GM21423 (cell line): ENCODE data around the gene KCNJ18.
"Not testable (repeated sequence)": the region's sequence is repeated elsewhere in the genome, so short reads cannot be mapped to it uniquely, and the experiment has no call there.

Source experiments
- ATAC-seq: cut with Tn5 transposase; IDR thresholded peaks from one replicate; pipeline ENCODE4 v1.9.1; 2021; ENCODE audit warnings: mild to moderate bottlenecking, moderate library complexity; ENCODE audit not compliant: unreplicated experiment

Gene KCNJ18

DNA sequence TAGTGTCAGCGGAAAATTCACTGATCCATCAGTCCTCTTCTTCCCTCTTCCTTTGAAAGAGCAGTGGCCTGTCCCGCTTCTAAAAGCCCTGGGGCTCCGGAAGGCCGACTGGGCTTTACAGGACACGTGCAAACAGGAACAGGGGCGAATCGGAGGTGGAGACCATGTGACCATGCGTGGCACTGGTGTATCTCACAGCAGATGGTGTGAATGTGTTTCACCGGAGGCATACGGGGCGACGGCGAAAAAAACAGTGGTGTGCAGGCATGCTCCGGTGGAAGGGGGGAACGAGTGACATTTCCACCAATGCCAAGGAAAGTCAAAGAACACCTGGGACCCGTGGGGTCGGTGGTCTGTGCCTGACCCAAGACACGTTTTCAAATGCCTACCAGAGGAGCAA lies 8.4 kb upstream of the KCNJ18 start:
- ATAC-seq = not testable (repeated sequence)

DNA sequence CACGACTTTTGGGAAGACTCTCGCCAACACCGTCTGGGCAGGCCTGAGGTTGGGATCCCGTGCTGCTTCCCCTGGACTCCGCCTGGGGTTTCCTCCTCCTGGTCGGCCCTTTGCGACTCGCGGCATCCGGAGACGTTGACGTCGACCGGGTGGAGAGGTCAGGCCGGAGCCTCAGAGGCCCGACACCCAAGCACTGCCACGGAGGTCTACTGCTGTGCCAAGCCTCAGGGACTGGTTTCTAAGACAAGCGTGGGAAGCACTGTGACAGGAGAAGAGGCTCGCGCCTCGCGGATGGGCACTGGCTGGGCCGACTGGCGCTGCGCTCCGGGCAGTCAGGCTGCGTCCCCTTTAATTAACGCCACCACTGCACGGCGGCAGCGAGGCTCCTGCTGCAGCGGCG lies 7.9 kb upstream of the KCNJ18 start:
- not testable (repeated sequence) for ATAC-seq

DNA sequence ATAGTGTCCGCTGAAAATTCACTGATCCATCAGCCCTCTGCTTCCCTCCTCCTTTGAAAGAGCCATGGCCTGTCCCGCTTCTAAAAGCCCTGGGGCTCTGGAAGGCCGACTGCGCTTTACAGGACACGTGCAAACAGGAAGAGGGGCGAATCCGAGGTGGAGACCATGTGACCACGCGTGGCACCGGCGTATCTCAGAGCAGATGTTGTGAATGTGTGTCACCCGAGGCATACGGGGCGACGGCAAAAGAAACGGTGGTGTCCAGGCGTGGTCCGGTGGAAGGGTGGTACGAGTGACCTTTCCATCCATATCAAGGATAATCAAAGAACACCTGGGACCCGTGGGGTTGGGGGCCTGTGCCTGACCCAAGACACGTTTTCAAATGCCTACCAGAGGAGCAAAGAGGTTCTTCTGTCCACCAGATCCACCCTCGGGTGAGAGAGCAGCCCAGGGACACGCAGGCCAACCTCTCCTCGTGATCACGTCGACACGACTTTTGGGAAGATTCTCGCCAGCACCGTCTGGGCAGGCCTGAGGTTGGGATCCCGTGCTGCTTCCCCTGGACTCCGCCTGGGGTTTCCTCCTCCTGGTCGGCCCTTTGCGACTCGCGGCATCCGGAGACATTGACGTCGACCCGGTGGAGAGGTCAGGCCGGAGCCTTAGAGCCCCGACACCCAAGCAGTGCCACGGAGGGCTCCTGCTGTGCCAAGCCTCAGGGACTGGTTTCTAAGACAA lies 7.1 kb upstream of the KCNJ18 start:
- not testable (repeated sequence) for ATAC-seq

DNA sequence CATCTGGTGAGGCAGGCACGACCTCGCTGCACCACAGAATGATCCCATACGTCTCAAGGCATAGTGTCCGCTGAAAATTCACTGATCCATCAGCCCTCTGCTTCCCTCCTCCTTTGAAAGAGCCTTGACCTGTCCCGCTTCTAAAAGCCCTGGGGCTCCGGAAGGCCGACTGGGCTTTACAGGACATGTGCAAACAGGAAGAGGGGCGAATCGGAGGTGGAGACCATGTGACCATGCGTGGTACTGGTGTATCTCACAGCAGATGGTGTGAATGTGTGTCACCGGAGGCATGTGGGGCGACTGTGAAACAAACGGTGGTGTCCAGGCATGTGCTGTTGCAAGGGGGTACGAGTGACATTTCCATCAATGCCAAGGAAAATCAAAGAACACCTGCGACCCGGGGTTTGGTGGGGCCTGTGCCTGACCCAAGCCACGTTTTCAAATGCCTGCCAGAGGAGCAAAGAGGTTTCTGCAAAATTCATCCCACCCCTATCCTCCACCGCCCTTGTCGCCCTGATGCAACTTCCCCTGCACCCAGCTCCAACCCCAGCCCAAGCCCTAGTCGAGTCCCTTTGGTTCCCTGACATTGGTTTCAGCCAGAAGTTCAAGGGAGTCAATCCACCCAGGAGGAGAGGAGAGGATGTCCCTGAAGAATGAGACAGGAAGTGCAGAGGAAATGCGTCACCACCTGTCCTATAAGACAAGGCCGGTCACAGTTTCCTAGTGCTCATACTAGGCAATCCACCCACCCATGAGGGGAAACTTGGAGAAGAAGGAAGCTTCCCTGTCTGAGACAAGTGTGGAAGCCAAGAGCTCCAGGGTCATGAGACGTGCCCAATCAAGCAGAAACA lies 5.9 kb upstream of the KCNJ18 start:
- no peak for ATAC-seq

DNA sequence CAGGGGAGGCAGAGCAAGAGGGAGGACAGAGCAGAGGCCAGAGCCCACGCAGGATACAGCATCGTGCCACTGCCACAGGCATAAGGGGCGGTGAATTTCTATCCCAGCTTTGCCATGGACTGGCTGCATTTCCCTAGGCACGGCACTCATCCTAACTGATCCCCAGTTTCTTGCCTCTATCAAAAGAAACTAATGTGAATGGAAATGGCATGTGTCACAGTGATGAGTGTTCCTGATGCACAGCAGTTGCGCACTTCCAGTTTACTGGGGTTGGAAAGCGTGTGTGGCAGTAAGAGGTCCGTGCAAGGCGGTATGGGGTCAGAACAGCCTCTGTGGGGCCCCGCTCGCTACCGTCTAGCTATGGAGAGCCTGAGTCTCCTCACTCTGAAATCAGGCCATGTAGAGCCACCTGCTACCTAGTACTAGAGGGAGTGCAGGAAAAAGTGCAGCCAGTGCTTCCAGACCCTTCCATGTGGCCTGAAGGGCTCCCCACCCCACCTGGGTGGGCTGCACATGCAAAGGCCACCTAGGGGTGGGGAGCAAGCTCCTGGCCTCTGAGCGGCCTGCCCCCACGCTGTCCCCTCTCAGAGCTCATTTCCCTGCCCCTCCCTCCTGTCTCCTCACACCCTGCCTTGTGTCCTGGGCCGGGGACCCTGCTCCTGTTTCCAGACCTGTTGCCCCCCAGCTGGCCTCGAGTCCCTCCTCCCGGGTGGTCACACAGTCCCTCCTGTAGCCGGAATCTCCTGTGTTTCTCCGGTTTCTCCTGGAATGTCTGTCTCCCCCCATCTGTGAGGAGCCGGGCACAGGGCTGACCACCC lies 5.0 kb upstream of the KCNJ18 start:
- no peak for ATAC-seq

DNA sequence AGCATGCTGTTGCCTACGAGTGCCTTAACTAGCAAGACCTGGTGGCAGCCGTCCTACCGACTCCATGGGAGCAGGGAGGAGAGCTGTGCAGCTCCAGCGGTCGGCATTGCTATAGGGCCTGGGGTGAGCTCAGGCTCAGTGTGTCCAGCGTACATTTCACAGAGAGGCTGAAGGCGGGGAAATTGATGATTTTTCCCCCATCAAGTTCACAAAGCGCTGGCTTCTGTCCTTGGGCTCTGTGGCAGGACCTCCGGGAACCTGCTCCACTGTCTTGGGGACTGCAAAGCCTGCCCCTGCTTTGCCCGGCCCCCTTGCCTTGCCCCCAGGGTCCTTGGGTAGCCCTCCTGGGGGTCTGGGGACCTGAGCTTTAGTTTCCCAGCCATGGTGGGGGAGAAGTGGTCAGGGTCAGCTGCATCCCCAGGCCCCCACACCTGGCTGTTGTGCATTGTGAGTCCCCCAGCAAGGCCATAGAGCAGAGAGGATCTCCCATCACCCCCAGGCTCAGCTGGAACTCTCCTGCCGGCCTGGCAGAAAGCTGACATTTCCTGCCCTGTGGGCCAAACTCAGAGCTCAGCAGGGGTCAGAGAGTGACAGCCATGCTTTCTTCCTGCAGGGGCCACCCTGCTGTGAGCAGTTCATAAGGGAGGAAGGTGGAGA lies 3.9 kb upstream of the KCNJ18 start:
- no peak for ATAC-seq

DNA sequence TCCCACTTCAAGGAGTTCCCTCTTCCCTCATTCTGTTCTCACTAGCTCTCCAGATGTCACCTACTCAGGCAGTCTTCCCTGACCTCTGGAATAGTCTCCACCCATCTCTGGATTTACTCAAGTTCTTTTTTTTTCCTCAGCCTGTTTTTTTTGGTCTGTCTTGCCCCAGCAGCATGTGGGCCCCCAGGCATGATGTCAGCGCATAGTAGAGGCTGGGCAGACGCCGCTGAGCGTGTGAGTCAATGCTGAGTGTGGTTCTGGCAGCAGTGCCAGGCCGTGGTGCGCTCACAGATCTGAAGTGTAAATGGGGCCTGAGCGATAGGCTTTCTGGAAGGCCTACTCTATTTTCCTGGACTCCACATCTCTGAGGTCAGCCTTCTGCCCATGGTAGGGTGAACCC lies 2.7 kb upstream of the KCNJ18 start:
- ATAC-seq = no peak

DNA sequence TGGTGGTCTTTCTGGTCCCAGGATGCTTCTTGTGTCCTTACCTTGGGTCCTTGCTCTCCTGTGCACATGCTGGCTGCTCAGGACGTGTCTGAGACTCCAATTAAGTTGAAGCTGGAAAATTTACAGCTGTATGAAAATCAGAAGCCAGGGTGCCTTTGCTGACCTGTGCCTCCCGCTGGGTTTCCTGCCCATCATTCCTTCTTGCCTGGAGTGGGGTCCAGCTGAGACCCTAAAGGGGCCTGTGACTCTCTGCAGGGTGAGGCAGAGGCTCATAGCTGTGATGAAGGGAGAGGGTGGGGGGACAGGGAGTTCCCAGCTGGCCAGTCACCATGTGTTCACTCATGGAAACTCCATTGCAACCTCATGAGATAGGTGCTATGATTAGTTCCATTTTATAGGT lies 1.5 kb upstream of the KCNJ18 start:
- ATAC-seq = not testable (repeated sequence)

DNA sequence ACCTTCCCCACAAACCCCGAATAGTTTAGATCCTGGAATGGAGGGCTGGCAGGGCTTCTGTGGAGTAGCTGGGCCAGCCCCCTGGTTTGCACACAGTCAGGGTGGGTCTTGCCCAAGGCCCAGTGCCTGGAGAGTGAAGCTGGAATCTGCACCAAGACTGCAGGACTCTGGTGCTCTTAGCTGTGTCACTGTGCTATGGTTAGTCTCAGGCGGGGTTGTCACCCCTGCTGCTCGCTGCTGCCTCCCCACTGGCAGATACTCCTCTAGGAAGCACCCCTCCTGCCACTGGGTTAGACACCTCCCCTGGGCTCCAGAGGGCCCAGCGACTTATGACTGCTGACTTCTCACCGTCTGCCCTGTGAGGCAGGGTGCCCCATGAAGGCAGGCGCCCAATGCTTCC lies 842 bp upstream of the KCNJ18 start:
- ATAC-seq = not testable (repeated sequence)

DNA sequence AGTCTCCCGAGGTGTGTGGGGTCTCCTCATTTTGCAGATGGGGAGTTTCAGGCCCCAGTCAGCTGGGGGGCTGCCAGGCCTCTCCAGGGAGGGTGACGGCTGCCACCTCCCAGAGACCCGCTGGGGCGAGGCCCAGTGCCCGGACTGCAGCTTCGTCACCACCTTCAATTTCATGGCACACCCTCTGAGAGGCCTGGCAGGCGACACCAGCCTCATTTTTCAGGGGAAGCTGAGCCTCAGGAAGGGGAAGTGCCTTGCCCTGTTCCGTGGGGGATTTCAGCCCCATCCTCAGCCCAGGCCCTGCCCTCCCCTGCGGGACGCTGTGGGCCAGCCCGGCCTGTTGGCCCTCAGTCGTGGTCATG lies 362 bp downstream of the KCNJ18 start:
- ATAC-seq = not testable (repeated sequence)

DNA sequence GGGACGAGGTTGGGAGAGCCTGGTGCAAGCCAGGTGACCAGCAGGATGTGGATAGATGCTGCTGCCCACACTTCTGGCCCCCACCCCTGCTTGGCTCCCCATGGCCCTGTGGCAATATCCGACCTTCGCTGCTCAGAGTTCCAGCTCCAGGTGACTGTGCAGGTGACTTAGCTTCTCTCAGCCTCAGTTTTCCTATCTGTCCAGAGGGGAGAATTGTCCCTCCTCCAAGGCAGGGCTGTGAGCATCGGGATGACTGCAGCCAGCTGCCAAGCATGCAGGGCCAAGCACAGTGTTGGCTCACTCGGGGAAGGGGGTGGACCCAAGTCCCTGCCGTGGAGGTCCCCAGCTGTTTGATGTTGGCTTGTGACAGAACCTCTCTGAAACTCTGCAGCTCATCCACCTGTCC lies 1.1 kb downstream of the KCNJ18 start:
- ATAC-seq = not testable (repeated sequence)

DNA sequence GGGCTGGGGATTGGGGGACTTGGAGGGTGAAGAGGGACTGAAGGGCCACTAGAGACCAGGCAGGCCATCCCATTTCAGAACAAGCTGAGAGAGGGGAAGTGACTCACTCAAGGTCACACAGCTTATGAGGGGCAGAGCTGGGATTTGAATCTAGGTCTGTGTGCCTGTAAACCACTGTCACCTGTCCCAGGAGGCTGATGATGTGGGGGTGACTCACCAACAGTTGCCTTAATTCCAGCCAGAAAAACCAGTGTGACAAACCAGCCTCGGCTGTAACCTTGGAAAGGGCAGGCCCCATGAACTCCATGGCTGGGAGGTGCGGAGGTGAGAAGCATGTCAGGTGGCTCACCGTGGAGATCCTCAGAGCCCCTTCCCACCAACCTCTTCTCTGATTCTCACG lies 1.6 kb downstream of the KCNJ18 start:
- ATAC-seq = not testable (repeated sequence)

DNA sequence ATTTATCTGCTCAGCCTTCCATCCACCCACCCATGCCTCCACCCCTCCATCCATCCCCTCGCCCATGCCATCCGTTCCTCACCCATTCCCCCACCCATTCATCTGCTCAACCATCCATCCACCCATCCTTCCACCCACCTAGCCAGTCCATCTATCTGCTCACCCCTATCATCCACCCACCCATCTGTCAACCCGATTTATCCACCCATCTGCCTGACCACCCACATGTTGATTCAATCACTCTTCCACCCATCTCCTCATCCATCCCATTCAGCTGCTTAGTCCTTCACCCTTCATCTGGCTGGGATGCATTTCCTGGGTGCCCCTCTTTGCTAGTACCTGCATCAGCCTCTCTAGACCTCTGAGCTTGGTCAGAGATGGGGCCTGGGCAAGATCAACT lies 3.9 kb downstream of the KCNJ18 start:
- not testable (repeated sequence) for ATAC-seq

DNA sequence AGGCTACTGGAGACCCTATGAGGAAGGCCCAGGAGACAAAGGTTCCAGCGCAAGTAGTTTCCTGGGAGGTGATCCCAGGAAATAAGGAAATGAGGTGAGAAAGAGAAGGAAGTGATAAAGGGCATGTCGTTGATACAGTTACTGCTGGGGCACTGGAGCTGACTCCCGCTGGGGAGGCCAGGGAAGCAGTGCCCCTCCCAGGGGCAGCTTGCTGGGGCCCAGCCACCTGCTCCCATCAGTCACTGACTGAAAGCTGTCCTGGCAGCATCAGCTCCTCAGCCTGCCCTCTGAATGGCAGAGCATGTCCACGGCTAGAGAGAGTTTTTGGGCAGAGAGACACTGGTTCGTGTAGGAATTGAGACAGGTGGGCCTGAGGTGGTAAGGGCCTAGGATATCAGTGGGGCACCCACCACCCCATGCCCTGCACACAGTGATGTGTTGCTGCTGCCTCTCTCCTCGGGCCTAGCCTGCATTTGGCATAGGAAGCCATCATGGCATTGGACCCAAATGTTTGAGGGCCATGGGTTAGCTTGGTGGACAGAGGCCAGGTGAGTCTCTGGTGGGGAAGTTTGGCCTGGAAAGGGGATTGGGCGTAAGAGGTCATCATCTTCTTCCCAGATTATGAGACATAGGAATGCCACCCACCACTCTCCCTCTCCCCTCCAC lies 4.7 kb downstream of the KCNJ18 start:
- ATAC-seq = not testable (repeated sequence)

DNA sequence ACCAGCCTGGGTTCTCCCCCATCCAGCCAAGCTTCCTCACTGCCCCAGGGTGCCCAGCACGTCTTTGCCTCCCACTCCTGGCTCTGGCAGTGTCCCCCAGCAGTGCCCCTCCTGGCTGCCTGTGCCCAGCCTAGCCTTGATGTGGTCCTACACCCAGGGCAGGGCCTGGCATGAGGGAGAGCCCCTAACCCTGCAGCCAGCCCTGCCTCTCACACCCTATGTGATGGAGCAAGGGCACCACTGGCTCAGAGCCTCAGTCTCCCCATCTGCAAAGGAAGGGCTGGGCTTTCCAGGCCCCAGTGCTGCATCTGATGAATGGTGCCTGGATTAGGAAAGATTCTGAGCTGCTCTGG lies 5.2 kb downstream of the KCNJ18 start:
- ATAC-seq = not testable (repeated sequence)

DNA sequence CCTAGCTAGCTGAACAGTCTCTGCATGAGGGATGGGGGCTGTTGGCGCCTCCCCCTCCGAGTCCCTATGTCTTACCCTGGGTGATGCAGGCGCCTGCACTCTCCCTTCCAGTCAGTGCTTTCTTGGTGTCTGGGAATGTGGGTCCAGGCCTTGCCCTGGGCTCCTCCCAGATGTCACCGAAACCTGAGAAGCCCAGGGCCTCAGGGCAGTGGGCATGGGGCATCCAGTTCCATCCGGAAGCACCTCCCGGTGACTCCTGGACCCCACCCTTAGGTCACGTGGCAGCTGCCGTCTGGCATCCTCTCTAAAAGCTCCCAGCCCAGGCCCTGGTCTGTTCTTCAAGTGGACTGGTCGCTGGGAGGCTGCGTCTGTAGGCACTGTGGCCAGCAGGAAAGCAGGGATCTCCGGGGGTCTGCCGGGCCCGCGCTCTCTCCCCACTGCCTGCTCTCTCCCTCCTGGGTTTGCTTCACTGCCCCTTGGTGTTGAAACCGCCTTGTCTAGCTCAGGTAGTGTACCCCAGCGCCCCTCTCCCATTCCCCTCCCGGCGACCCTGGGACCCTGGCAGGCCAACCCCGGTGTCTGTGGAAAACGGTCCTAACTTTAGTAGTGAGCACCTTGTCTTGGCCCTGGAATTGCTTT lies 6.2 kb downstream of the KCNJ18 start:
- ATAC-seq = not testable (repeated sequence)

DNA sequence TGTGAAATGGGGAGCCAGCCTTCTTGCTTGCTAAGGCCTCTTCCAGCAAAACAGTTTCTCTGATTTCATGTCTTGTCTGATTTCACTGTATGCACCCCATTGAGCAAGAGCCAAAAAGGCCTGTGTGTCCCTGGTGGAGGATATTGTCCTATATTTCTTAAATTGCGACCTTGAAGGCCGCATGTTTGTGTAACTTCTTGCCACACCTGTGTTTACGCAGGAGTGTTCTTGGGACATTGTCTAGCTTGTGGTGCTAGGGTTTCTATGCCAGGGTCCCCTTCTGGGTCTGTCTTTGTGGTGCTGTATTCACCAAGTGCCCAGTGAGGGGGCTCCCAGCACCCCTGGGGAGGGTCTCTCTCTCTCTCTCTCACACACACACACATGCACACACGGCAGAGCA lies 6.8 kb downstream of the KCNJ18 start:
- ATAC-seq = not testable (repeated sequence)

DNA sequence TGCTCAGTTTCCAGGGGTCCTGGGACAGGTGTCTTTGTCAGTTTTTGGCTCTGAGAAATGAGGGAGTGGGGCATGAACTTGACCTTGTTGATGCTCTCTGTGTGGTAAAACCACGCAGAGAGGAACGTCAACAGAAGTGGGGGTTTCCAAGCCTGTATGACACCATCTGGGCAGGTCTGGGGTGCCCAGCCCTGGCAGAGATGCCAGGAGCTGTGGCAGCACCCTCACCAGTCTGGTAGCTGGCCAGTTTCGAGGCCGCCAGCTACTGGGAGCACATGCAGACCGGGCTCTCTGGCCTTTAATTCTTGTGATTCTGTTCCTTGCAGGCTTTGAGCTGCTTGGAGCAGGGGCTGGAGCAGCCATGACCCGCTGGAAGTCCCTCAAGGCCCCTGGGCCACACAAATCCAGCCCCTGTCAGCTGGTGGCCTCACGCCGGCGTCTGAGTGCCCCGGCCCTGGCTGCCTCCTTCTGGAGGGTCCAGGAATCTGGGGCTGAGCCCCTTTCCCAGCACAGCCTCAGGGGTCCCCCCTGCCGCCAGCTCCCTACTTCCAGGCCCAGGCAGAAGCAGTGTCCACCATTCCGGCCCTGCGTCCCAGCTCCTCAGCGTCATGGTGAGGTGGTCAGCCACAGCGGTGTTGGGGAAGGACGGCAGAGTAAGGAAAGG lies 7.4 kb downstream of the KCNJ18 start:
- ATAC-seq = not testable (repeated sequence)

DNA sequence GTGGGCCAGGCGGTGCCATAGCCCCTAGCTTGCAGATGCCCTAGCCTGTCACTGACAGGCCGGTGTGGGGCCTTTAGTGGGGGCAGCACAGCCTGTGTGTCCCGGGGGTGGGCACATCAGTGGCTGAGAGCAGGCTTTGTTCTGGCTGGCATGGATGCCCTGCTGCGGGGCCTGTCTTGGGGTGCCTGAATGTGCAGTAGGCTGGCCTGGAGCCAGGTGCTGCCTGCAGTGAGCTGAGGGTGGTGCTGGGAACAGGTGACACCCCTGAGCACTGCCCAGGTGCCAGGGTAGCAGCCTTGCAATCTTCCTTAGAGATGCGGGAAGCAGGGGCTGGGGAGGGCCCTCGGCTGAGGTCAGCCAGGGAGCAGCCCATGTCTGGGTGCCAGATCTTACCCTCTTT lies 8.8 kb downstream of the KCNJ18 start:
- not testable (repeated sequence) for ATAC-seq
